HK-2 (cell line): Measurements from ENCODE around the gene ZNF354B.
"Not testable (repeated sequence)": the region's sequence is repeated elsewhere in the genome, so short reads cannot be mapped to it uniquely, and the experiment has no call there.

Experiments used
- DNase-seq: peaks from one replicate; pipeline ENCODE4 v3.0.0-alpha.2; 2018; ENCODE audit not compliant: unreplicated experiment

The ZNF354B gene

GRCh38 chr5:178883115-178883694 lies 23.5 kb downstream of the ZNF354B start:
- DNase-seq, result not testable (repeated sequence)

GRCh38 chr5:178883815-178884430 lies 24.2 kb downstream of the ZNF354B start:
- DNase-seq, result no peak

DNA sequence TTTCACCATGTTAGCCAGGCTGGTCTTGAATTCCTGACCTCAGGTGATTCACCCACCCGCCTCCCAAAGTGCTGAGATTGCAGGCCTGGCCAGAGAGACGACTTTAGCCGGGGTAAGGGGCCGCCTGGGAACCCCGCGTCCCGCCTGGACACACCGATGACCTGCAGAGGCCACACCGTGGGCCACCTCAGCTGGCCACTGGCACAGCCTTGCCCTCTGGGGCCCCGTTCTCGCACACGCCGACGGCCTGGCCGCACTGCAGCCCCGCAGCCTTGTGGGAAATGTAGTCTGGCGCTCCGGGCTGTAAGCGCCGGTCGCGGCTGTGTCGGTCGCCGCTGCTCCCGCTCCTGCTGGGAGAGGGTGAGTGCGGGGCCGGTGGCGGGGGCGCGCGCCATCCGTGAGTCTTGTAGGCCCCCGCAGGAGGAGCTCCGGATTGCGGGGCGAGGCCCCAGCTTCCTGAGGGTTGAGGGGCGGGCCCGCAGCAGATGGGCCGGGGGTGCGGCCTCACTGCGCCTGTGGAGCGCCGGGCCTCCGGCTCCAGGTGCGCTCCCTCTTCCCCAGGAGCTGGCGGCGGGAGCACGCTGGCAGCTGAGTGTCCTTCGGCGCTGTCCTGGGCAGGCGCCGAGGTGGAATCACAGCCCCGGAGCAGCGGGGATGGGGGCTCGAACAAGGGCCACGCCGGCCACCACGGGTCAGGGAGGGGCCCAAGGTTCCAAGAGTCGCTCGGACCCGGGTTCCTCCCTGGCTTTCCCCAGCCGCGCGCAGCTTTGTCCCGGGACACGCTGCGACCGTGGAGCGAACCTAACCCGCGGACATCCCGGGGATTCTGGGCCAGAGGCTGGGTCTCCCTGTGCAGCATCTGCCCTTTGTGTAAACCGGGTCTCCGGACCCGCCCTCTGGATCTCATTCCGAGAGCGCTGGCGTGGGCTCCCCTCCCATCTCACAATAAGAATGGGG lies 36.1 kb downstream of the ZNF354B start, which contains the start of gene ZFP2:
ZFP2 (plus strand) TSS at position 299 of the 957 bp plus-strand sequence. CDS start 35,401 bp downstream, outside the sequence.
- peak; percentile 64 for DNase-seq

- no peak for DNase-seq
Observed at GRCh38 chr5:178899289-178899688, 39.5 kb downstream of the ZNF354B start.

GRCh38 chr5:178902849-178903248 lies 43.1 kb downstream of the ZNF354B start:
- no peak for DNase-seq

DNA sequence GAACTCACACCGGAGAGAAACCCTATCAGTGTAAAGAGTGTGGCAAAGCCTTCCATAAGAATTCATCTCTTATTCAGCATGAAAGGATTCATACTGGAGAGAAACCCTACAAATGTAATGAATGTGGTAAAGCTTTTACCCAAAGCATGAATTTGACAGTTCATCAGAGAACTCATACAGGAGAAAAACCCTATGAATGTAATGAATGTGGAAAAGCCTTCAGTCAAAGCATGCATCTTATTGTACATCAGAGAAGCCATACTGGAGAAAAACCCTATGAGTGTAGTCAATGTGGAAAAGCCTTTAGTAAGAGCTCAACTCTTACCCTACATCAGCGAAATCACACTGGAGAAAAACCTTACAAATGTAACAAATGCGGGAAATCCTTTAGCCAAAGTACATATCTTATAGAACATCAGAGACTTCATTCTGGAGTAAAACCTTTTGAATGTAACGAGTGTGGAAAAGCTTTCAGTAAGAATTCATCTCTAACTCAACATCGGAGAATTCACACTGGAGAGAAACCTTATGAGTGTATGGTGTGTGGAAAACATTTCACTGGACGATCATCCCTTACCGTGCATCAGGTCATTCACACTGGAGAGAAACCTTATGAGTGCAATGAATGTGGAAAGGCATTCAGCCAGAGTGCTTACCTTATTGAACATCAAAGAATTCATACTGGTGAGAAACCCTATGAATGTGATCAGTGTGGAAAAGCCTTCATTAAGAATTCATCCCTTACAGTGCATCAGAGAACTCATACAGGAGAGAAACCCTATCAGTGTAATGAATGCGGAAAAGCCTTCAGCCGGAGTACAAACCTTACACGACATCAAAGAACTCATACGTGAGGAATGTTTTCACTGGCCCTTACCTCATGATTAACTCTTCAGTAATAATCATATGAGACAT lies 72.3 kb downstream of the ZNF354B start:
- DNase-seq, result no peak
